ENCODE data around the gene LRRC9. TPM values are rescaled to one million over a fixed set of nuclear protein-coding genes. Genes with fewer than 3 reads are reported as not detected.

Gene LRRC9
- total and polyA plus RNA-seq, 10 of the 15 experiments (the other 5 are each of a cell fraction or from before 2014, with no cell fraction given): not detected

DNA sequence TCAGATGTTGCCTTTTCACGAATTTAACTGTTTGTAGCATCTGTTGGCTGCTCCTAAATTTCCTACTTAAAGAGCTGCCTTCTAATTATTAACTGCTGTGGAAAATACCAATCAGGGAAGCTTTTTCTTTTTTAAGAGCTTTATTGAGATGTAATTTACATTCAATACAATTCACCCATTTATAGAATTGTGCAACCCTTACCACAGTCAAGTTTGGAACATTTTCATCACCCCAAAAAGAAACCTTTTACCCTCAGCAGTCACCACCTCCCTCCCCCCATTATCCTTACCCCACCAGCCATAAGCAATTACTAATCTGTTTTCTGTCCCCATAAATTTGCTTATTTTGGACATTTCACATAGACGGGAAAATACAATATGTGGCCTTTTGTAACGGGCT is 173.1 kb downstream of the LRRC9 start:
- no peak for ATAC-seq
- H2AFZ ChIP-seq (ENCODE audit: control insufficient read depth, low read depth, low read length): peak overlapping the region; percentile 24; the same call in 1 of the 2 replicates

More for the DNA sequence above, 173.1 kb downstream of the LRRC9 start:
- DNase-seq (ENCODE audit: low read depth, low spot score) (no peak), FAIRE-seq (no peak)
- in situ Hi-C loops (cut with MboI): no loop called here
- ChIA-PET RAD21 (ENCODE audit: unreplicated experiment) (interaction anchor here (1.2 to 2.8 kb wide), 5 partner anchors 72 to 157 kb away, joined by 3 to 19 read pairs (median 8); partner anchors contain the start of genes DHRS7 and PPM1A), CTCF (interaction anchor here (1.6 to 2.5 kb wide), 5 partner anchors 67 to 238 kb away, joined by 4 to 14 read pairs (median 11); partner anchors contain the start of gene DHRS7), POLR2A (interaction anchor here (0.6 to 3.0 kb wide), 7 partner anchors 12 to 155 kb away, joined by 4 to 20 read pairs (median 6); partner anchors contain the start of genes DHRS7 and PPM1A), SMC1A (ENCODE audit: uncharacterized antibody, unreplicated experiment) (interaction anchor here (1.0 to 2.7 kb wide), 7 partner anchors 14 to 126 kb away, joined by 3 to 14 read pairs (median 3); partner anchors contain the start of gene DHRS7)
- no TSS peak for BruUV-seq (replicated peaks)
- intact Hi-C loops (cut with micrococcal nuclease; ENCODE audit: unreplicated experiment): loop anchor here (2.0 to 10.0 kb wide), 5 partner anchors 90 to 608 kb away; partner anchors contain the start of genes JKAMP, L3HYPDH and PPM1A
- Histone ChIP-seq H3K27ac (ENCODE audit: control insufficient read depth, insufficient read depth) (peak overlapping the region; percentile 95), H3K36me3 (ENCODE audit: control insufficient read depth in 2 of 2, insufficient read depth in 2 of 2, low read length in 1 of 2) (peaks cover 0 to 4% of the 10 kb centered on the region in 2 experiments; a peak in 1 of 4 replicates), H3K79me2 (ENCODE audit: control insufficient read depth, insufficient read depth, low read length) (peaks cover 56% of the 10 kb centered on the region), H4K20me1 (ENCODE audit: control insufficient read depth, insufficient read depth) (no peaks in the 10 kb centered on the region), H3K4me1 (ENCODE audit: control insufficient read depth, insufficient read depth, low read length) (peaks cover 11% of the 10 kb centered on the region), H3K4me3 (peak overlapping the region; percentile 74), H3K4me2 (ENCODE audit: control insufficient read depth, insufficient read depth) (peak overlapping the region; percentile 87), H3K27me3 (replicated peaks in 1 of 2; ENCODE audit: control insufficient read depth in 2 of 2, insufficient read depth in 2 of 2, low read length in 1 of 2) (no peaks in the 10 kb centered on the region), H3K9ac (ENCODE audit: control insufficient read depth, insufficient read depth, low read length) (peak overlapping the region; percentile 96), H3K9me3 (replicated peaks; ENCODE audit: control insufficient read depth, insufficient read depth, low read length) (no peaks in the 10 kb centered on the region; the same call in 2 of the 3 replicates)
- whole genome bisulfite sequencing (ENCODE audit: insufficient coverage, insufficient replicate concordance, low lambda C conversion rate, missing lambda C conversion rate): 2% methylated on average over 3 of the region's 3 CpGs
- no peak for TF ChIP-seq IRF3 (IDR thresholded peaks at IDR 0.05)
- TF ChIP-seq IRF5 (IDR thresholded peaks at IDR 0.05; ENCODE audit: borderline replicate concordance): no peak
- no peak for TF ChIP-seq MLLT1 (IDR thresholded peaks at IDR 0.05)
- TF ChIP-seq RAD51 (IDR thresholded peaks at IDR 0.05): no peak
- no peak for TF ChIP-seq SIX5 (IDR thresholded peaks at IDR 0.05; ENCODE audit: low read depth, low read length, severe bottlenecking)
- TF ChIP-seq SREBF1 (IDR thresholded peaks at IDR 0.05; ENCODE audit: low read length): no peak
- TF ChIP-seq JUND (IDR thresholded peaks at IDR 0.05; ENCODE audit: low read depth, low read length): no peak
- no peak for TF ChIP-seq DPF2 (IDR thresholded peaks at IDR 0.05)
- TF ChIP-seq RUNX3 (IDR thresholded peaks at IDR 0.05; ENCODE audit: low read length): no peak
- TF ChIP-seq BCL11A (IDR thresholded peaks at IDR 0.05; ENCODE audit: low read depth, low read length): no peak
- TF ChIP-seq POU2F2 (IDR thresholded peaks at IDR 0.05; ENCODE audit: borderline replicate concordance, low read depth, low read length): no peak
- TF ChIP-seq STAT3 (IDR thresholded peaks at IDR 0.05; ENCODE audit: low read depth, low read length): no peak
- TF ChIP-seq MTA2 (IDR thresholded peaks at IDR 0.05; ENCODE audit: low read depth): no peak
- no peak for TF ChIP-seq SMARCA5 (IDR thresholded peaks at IDR 0.05)
- no peak for TF ChIP-seq ZZZ3 (IDR thresholded peaks at IDR 0.05; ENCODE audit: control insufficient read depth, insufficient read length, low read depth)
